Esophagus muscularis mucosa (tissue), 4 donors: ENCODE data around the gene GALNT6. TPM values are rescaled to one million over a fixed set of nuclear protein-coding genes. Genes with fewer than 3 reads are reported as not detected.

Source experiments
- DNase-seq: peaks from one replicate; pipeline ENCODE4 v3.0.0-alpha.2; 2017; ENCODE audit errors: extremely low spot score
- H3K27ac ChIP-seq, 4 donors: fragments of 200-600 bp; sonication (generic); replicated peaks in 1 of 4; 1 replicate in 3 of 4; 2 replicates in 1 of 4; pipeline ENCODE4 v1.5.1; 2016 to 2019; ENCODE audit warnings: mild to moderate bottlenecking in 1 of 4
- H3K27me3 ChIP-seq, 4 donors: fragments of 200-600 bp; sonication (generic); one replicate each; pipeline versions ENCODE4 v1.5.1 to v1.6.0; 2016 to 2019
- H3K36me3 ChIP-seq, 4 donors: fragments of 200-600 bp; sonication (generic); one replicate each; pipeline ENCODE4 v1.5.1; 2016 to 2019
- H3K4me1 ChIP-seq, 4 donors: fragments of 200-600 bp; sonication (generic); one replicate each; pipeline ENCODE4 v1.5.1; 2016 to 2019
- H3K4me3 ChIP-seq, 4 donors: fragments of 200-600 bp; sonication (generic); 1 replicate in 2 of 4; 2 replicates in 2 of 4; pipeline ENCODE4 v1.5.1; 2016 to 2019; ENCODE audit warnings: mild to moderate bottlenecking in 4 of 4, moderate library complexity in 1 of 4
- H3K9me3 ChIP-seq, 4 donors: fragments of 200-600 bp; sonication (generic); 1 replicate in 3 of 4; 2 replicates in 1 of 4; pipeline ENCODE4 v1.5.1; 2016 to 2019
- EP300 ChIP-seq: sonication (generic); formaldehyde crosslinking; IDR thresholded peaks from one replicate; pipeline ENCODE4 v1.6.1; 2017; ENCODE audit warnings: antibody characterized with exemption
- POLR2A ChIP-seq: fragments of 450-650 bp; IDR thresholded peaks from one replicate; pipeline ENCODE4 v1.6.1; 2017; ENCODE audit warnings: antibody characterized with exemption, moderate library complexity, mild to moderate bottlenecking, low read depth
- POLR2AphosphoS5 ChIP-seq, 2 donors: sonication (generic); formaldehyde crosslinking; IDR thresholded peaks; one replicate each; pipeline ENCODE4 v1.6.1; 2017; ENCODE audit warnings: antibody characterized with exemption in 2 of 2
- WGBS: methylation state at CpG from one replicate; pipeline ENCODE4 v1.1.5; 2018; 5-methylcytosine and 5-hydroxymethylcytosine counted together
- intact Hi-C: fragments of 100-400 bp; cut with DNase I; formaldehyde crosslinking; loops from one replicate; pipeline ENCODE4 v1.15.1; 2023
- total RNA-seq, 4 donors: library from RNA; depleted of rRNA; stranded (reverse); fragments of >200 nt; gene quantifications; one replicate each; pipeline versions ENCODE4 v1.1.0 to v1.2.1, GENCODE V29; 2016
- TF ChIP-seq, protein P1 (sequence below), 3 experiments: fragments of 200-600 bp in 2 of 3; fragments of 450-650 bp in 1 of 3; sonication (generic) in 2 of 3; IDR thresholded peaks; one replicate each; pipeline ENCODE4 v1.5.1; 2017 to 2019; ENCODE audit warnings: antibody characterized with exemption in 3 of 3, mild to moderate bottlenecking in 2 of 3, moderate library complexity in 1 of 3

GALNT6 gene
- total RNA-seq, 4 donors from 2014 or later = 1.4 to 5.8 (median 3.1) TPM

DNA sequence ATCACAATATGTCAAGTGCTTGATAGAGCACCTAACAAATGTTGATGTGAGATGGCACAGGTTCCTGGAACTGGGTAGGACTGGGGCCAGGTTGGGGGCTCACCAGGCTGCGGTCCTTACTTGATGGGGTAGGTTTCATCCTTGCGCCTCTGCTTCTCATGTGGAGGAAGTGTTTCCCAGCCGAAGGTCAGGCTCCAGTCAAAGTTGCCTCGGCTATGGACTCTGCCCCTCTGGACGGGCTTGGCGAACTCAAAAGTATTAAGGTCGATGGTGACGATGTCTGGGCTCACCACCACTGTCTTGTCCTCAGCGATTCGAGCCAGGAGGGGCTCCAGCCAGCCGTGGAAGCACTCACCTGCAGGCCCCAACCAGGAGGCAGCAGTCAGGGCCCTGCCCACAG lies 27.2 kb downstream of the GALNT6 start:
- intact Hi-C loops = no loop called here
- Histone ChIP-seq H3K36me3 (no peaks in the 10 kb centered on the region), H3K4me3 (no peak overlapping the region), H3K4me1 (no peaks in the 10 kb centered on the region), H3K27me3 (no peaks in the 10 kb centered on the region), H3K9me3 (no peaks in the 10 kb centered on the region), H3K27ac (no peak overlapping the region)
- TF ChIP-seq POLR2AphosphoS5 (IDR thresholded peaks at IDR 0.05) = no peak
- TF ChIP-seq POLR2A = no peak
- TF ChIP-seq, protein P1, sequence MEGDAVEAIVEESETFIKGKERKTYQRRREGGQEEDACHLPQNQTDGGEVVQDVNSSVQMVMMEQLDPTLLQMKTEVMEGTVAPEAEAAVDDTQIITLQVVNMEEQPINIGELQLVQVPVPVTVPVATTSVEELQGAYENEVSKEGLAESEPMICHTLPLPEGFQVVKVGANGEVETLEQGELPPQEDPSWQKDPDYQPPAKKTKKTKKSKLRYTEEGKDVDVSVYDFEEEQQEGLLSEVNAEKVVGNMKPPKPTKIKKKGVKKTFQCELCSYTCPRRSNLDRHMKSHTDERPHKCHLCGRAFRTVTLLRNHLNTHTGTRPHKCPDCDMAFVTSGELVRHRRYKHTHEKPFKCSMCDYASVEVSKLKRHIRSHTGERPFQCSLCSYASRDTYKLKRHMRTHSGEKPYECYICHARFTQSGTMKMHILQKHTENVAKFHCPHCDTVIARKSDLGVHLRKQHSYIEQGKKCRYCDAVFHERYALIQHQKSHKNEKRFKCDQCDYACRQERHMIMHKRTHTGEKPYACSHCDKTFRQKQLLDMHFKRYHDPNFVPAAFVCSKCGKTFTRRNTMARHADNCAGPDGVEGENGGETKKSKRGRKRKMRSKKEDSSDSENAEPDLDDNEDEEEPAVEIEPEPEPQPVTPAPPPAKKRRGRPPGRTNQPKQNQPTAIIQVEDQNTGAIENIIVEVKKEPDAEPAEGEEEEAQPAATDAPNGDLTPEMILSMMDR (IDR thresholded peaks at IDR 0.05) = no peak
- TF ChIP-seq EP300 = no peak
- 93% methylated on average over 6 of the region's 11 CpGs for WGBS
- no peak for DNase-seq

DNA sequence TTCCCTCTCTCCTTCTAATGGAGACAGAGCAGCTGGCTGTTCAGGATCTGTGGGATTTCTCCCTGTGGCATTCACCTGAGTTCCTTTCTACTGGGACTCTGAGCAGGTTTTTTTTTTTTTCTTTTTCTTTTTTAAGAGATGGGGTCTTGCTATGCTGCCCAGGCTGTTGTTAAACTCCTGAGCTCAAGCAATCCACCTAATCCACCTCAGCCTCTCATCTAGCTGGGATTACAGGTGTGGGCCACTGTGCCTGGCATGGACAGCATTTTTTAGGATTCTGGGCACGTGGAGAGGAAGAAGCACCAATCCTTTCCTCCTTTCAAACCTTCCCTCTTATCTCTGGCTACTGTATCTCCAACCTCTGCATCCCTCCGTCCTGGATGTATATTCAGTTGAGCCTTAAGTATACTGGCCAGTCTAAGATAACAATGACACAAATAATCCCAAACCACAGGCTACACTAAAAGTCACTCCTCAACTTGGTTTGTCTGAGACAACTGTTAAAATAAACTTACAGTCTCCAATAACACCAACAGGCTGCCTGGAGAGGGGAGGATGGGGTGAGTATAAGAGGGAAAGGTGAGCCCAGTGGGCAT lies 28.4 kb downstream of the GALNT6 start:
- Histone ChIP-seq H3K4me1 (no peaks in the 10 kb centered on the region), H3K9me3 (no peaks in the 10 kb centered on the region), H3K36me3 (no peaks in the 10 kb centered on the region), H3K27me3 (no peaks in the 10 kb centered on the region), H3K4me3 (no peak overlapping the region), H3K27ac (no peak overlapping the region)
- intact Hi-C loops = no loop called here
- no peak for TF ChIP-seq POLR2A
- no peak for TF ChIP-seq EP300
- TF ChIP-seq POLR2AphosphoS5 (IDR thresholded peaks at IDR 0.05) = no peak
- TF ChIP-seq, protein P1 (IDR thresholded peaks at IDR 0.05) = no peak
- WGBS = 83% methylated on average over 2 of the region's 2 CpGs
- DNase-seq = no peak

DNA sequence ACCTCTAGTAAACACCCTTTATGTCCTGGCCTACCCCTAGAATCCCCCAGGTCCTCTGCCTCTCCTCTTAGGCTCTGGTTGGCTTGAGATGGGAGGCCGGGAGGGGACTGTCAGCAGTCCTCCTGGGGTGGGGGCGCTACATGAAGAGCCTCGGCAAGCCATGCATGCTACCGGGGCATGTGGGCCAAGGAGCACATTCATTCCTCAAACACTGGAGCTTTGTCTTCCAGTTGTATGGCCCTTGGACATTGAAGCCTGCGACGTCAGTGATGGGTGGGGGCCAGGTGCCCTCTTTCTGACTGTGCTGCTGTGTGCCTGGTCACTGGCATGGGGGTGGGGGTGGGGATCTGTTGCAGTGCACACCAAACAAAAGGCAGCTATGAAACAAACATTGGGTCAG lies 28.9 kb downstream of the GALNT6 start:
- Histone ChIP-seq H3K27ac (no peak overlapping the region), H3K4me3 (no peak overlapping the region), H3K27me3 (no peaks in the 10 kb centered on the region), H3K36me3 (no peaks in the 10 kb centered on the region), H3K4me1 (no peaks in the 10 kb centered on the region), H3K9me3 (no peaks in the 10 kb centered on the region)
- DNase-seq = no peak
- TF ChIP-seq POLR2A = no peak
- TF ChIP-seq POLR2AphosphoS5 (IDR thresholded peaks at IDR 0.05) = no peak
- TF ChIP-seq, protein P1 (IDR thresholded peaks at IDR 0.05) = no peak
- TF ChIP-seq EP300 = no peak
- intact Hi-C loops = no loop called here
- WGBS = 93% methylated on average over 6 of the region's 6 CpGs

DNA sequence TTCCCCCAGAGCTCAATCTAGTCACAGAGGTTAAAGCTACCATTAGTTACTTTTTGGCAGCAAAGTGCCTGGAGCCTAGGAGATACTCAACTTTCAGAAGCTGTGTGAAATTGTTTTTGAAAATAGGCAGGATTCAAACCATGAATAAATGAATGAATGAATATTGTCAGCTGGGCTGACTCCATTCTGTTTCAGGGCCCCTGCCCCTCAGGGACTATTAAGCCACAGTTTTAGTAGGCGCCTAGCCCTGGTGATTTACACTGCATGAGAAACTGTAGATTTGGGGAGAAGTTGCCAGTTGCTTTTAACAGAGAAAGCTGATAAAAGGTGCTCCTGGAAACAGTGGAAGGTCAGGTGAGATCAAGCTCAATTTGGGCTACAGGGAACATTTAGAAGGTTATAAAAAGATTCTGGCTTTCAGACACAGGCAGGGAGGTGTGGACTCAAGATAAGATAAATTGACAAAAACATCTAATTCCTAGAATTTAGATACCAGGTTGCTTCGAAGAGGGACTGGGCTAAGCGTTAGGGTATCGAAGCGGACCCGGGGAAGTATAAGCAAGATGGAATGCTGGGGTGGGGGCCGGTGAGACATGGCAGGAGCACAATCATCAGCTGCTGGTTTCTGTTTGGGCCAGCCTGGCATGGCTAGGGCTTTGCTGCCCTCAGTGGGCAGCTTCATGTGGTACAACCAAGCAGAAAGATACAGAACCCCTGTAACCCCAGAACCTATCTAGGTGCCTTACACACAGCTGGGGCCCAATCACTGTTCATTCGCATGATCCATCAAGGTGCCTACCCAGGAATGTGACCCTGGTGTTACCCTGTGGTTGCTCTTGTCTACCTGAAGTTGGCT lies 29.8 kb downstream of the GALNT6 start:
- 92% methylated on average over 7 of the region's 8 CpGs for WGBS
- Histone ChIP-seq H3K27ac (no peak overlapping the region), H3K27me3 (no peaks in the 10 kb centered on the region), H3K4me3 (no peak overlapping the region), H3K36me3 (no peaks in the 10 kb centered on the region), H3K9me3 (no peaks in the 10 kb centered on the region), H3K4me1 (no peaks in the 10 kb centered on the region)
- TF ChIP-seq EP300 (no peak), POLR2AphosphoS5 (IDR thresholded peaks at IDR 0.05) (no peak), POLR2A (no peak)
- TF ChIP-seq, protein P1 (IDR thresholded peaks at IDR 0.05) = no peak
- intact Hi-C loops = no loop called here
- no peak for DNase-seq
